Measurements from ENCODE around the gene OOSP1.
"Not testable (repeated sequence)": the region's sequence is repeated elsewhere in the genome, so short reads cannot be mapped to it uniquely, and the experiment has no call there.

Gene OOSP1

GRCh38 chr11:59982037-59982436 is 43.8 kb downstream of the OOSP1 start:
- not testable (repeated sequence) for H3K36me3 Mint-ChIP-seq, H3K27ac Mint-ChIP-seq, H3K4me3 Mint-ChIP-seq, H3K9me3 Mint-ChIP-seq, H3K4me1 Mint-ChIP-seq, ATAC-seq
- H3K27me3 Mint-ChIP-seq = peaks cover 33% of the 10 kb centered on the region

- Mint-ChIP-seq H3K27me3 (peaks cover 26% of the 10 kb centered on the region), H3K27ac (no peak overlapping the region)
Observed at GRCh38 chr11:59983212-59983611, 45.0 kb downstream of the OOSP1 start.

GRCh38 chr11:59984368-59984767 is 46.1 kb downstream of the OOSP1 start:
- Mint-ChIP-seq H3K27me3 (peaks cover 15% of the 10 kb centered on the region), H3K9me3 (no peaks in the 10 kb centered on the region), H3K4me1 (no peaks in the 10 kb centered on the region), H3K4me3 (no peak overlapping the region), H3K36me3 (no peaks in the 10 kb centered on the region), H3K27ac (no peak overlapping the region)
- ATAC-seq = no peak

More at GRCh38 chr11:59983212-59983611, 45.0 kb downstream of the OOSP1 start:
- H3K36me3 Mint-ChIP-seq = no peaks in the 10 kb centered on the region
- no peak overlapping the region for H3K4me3 Mint-ChIP-seq
- no peak for ATAC-seq
- H3K4me1 Mint-ChIP-seq = no peaks in the 10 kb centered on the region
- H3K9me3 Mint-ChIP-seq = no peaks in the 10 kb centered on the region

- H3K27ac Mint-ChIP-seq = no peak overlapping the region
- no peaks in the 10 kb centered on the region for H3K36me3 Mint-ChIP-seq
- no peaks in the 10 kb centered on the region for H3K27me3 Mint-ChIP-seq
- peaks cover 15% of the 10 kb centered on the region for H3K9me3 Mint-ChIP-seq
- H3K4me1 Mint-ChIP-seq = no peaks in the 10 kb centered on the region
- no peak for ATAC-seq
- H3K4me3 Mint-ChIP-seq = no peak overlapping the region
Observed at GRCh38 chr11:59990421-59990820, 52.2 kb downstream of the OOSP1 start.

- Mint-ChIP-seq H3K36me3 (no peaks in the 10 kb centered on the region), H3K4me3 (no peak overlapping the region), H3K27me3 (peaks cover 10% of the 10 kb centered on the region), H3K27ac (no peak overlapping the region), H3K9me3 (peaks cover 15% of the 10 kb centered on the region), H3K4me1 (no peaks in the 10 kb centered on the region)
- ATAC-seq = no peak
Observed at GRCh38 chr11:59992425-59992824, 54.2 kb downstream of the OOSP1 start.

- H3K4me1 Mint-ChIP-seq = no peaks in the 10 kb centered on the region
- no peak for ATAC-seq
Observed at GRCh38 chr11:59997800-59998199, 59.6 kb downstream of the OOSP1 start.

GRCh38 chr11:59999691-60000090 is 61.5 kb downstream of the OOSP1 start:
- H3K27me3 Mint-ChIP-seq = peaks cover 36% of the 10 kb centered on the region
- no peaks in the 10 kb centered on the region for H3K9me3 Mint-ChIP-seq
- no peaks in the 10 kb centered on the region for H3K4me1 Mint-ChIP-seq
- H3K36me3 Mint-ChIP-seq = no peaks in the 10 kb centered on the region
- H3K4me3 Mint-ChIP-seq = no peak overlapping the region
- no peak for ATAC-seq
- H3K27ac Mint-ChIP-seq = no peak overlapping the region

More at GRCh38 chr11:59997800-59998199, 59.6 kb downstream of the OOSP1 start:
- Mint-ChIP-seq H3K27ac (no peak overlapping the region), H3K36me3 (no peaks in the 10 kb centered on the region), H3K27me3 (peaks cover 27% of the 10 kb centered on the region), H3K4me3 (no peak overlapping the region), H3K9me3 (no peaks in the 10 kb centered on the region)

GRCh38 chr11:60003729-60004128 is 65.5 kb downstream of the OOSP1 start:
- H3K36me3 Mint-ChIP-seq = no peaks in the 10 kb centered on the region
- H3K4me1 Mint-ChIP-seq = no peaks in the 10 kb centered on the region
- H3K27ac Mint-ChIP-seq = no peak overlapping the region
- ATAC-seq = no peak
- peaks cover 21% of the 10 kb centered on the region for H3K27me3 Mint-ChIP-seq
- no peaks in the 10 kb centered on the region for H3K9me3 Mint-ChIP-seq
- H3K4me3 Mint-ChIP-seq = no peak overlapping the region

GRCh38 chr11:60005360-60005759 is 67.1 kb downstream of the OOSP1 start:
- ATAC-seq = no peak
- no peaks in the 10 kb centered on the region for H3K4me1 Mint-ChIP-seq
- H3K27ac Mint-ChIP-seq = no peak overlapping the region
- H3K36me3 Mint-ChIP-seq = no peaks in the 10 kb centered on the region
- H3K9me3 Mint-ChIP-seq = no peaks in the 10 kb centered on the region
- H3K27me3 Mint-ChIP-seq = peaks cover 15% of the 10 kb centered on the region
- no peak overlapping the region for H3K4me3 Mint-ChIP-seq
